K562 (cell line): ENCODE data around the gene GPRC5B. TPM values are rescaled to one million over a fixed set of nuclear protein-coding genes. Genes with fewer than 3 reads are reported as not detected.

Source experiments
- CBX1 ChIP-seq: sonication (generic); IDR thresholded peaks from 2 replicates; pipeline ENCODE4 v1.6.1; 2016; ENCODE audit warnings: antibody characterized with exemption, low read depth, mild to moderate bottlenecking
- FOXA3 ChIP-seq, 2 experiments: fragments of 450-650 bp in 1 of 2; sonication (generic) in 1 of 2; formaldehyde crosslinking; IDR thresholded peaks in 1 of 2; conservative IDR thresholded peaks in 1 of 2; 2 replicates each; pipeline versions ENCODE4 v1.4.0 to v1.8.0; 2020 to 2022; ENCODE audit warnings: mild to moderate bottlenecking in 2 of 2, missing genetic modification reagents in 1 of 2
- KAT8 ChIP-seq: fragments of 450-650 bp; IDR thresholded peaks from 2 replicates; pipeline ENCODE4 v1.6.1; 2016; ENCODE audit warnings: low read depth, mild to moderate bottlenecking
- KDM5B ChIP-seq: fragments of 200-600 bp; sonication (generic); IDR thresholded peaks from 2 replicates; pipeline ENCODE4 v1.6.1; 2012; ENCODE audit warnings: low read depth, mild to moderate bottlenecking, moderate library complexity, low read length, control low read depth, inconsistent platforms; ENCODE audit not compliant: insufficient replicate concordance
- MECOM ChIP-seq: fragments of 250-450 bp; sonication (Bioruptor Pico); IDR thresholded peaks from 2 replicates; pipeline ENCODE4 v1.8.0; 2022; ENCODE audit warnings: inconsistent platforms
- NCOA4 ChIP-seq: fragments of 450-650 bp; IDR thresholded peaks from 2 replicates; pipeline ENCODE4 v1.6.1; 2018; ENCODE audit warnings: mild to moderate bottlenecking; ENCODE audit not compliant: partially characterized antibody
- NFRKB ChIP-seq: fragments of 450-650 bp; IDR thresholded peaks from 2 replicates; pipeline ENCODE4 v1.6.1; 2016; ENCODE audit warnings: low read depth
- NUFIP1 ChIP-seq: fragments of 450-650 bp; IDR thresholded peaks from 2 replicates; pipeline ENCODE4 v1.6.1; 2018; ENCODE audit not compliant: partially characterized antibody
- RAD51 ChIP-seq: fragments of 450-650 bp; IDR thresholded peaks from 2 replicates; pipeline ENCODE4 v1.7.1; 2016; ENCODE audit warnings: low read depth, mild to moderate bottlenecking, borderline replicate concordance
- SAFB ChIP-seq: fragments of 200-400 bp; formaldehyde crosslinking; IDR thresholded peaks from 2 replicates; pipeline ENCODE4 v1.6.1; 2017; ENCODE audit warnings: low read depth, low read length, borderline replicate concordance
- SNAPC5 ChIP-seq: fragments of 250-450 bp; sonication (Bioruptor Pico); IDR thresholded peaks from 2 replicates; pipeline ENCODE4 v1.8.0; 2021; ENCODE audit warnings: moderate library complexity, mild to moderate bottlenecking, inconsistent platforms
- TAF9B ChIP-seq: fragments of 450-650 bp; IDR thresholded peaks from 2 replicates; pipeline ENCODE4 v1.6.1; 2018; ENCODE audit warnings: mild to moderate bottlenecking; ENCODE audit not compliant: partially characterized antibody
- ZNF41 ChIP-seq: fragments of 250-450 bp; sonication (Bioruptor Pico); conservative IDR thresholded peaks from 2 replicates; pipeline ENCODE4 v1.4.0; 2020; ENCODE audit warnings: mild to moderate bottlenecking
- ZNF431 ChIP-seq: sonication (generic); formaldehyde crosslinking; IDR thresholded peaks from 2 replicates; pipeline ENCODE4 v1.8.0; 2022; ENCODE audit warnings: mild to moderate bottlenecking, missing genetic modification reagents
- ZNF551 ChIP-seq: fragments of 250-450 bp; sonication (Bioruptor Pico); IDR thresholded peaks from 2 replicates; pipeline ENCODE4 v1.5.0; 2021; ENCODE audit warnings: mild to moderate bottlenecking, moderate library complexity
- polyA plus RNA-seq, 8 experiments: library from polyadenylated mRNA; depleted of rRNA in 4 of 8; stranded (reverse) in 5 of 8; unstranded in 3 of 8; fragments of >200 nt; fragmentation: Nextera tagmentation in 2 of 8; fragmentation: Illumina TruSeq in 1 of 8; extraction: Ambion mirVana in 2 of 8; extraction: Trizol in 1 of 8; gene quantifications; 2 replicates each; pipeline versions ENCODE4 v1.2.1 to v1.2.3, GENCODE V29; 2011 to 2014; ENCODE audit warnings: inconsistent platforms in 1 of 8, missing spikeins in 1 of 8
- total RNA-seq, 7 experiments: library from RNA; depleted of rRNA in 6 of 7; stranded (reverse); fragments of >200 nt in 6 of 7; fragmentation: Illumina TruSeq in 2 of 7; extraction: Trizol in 2 of 7; gene quantifications; 2 replicates each; pipeline versions ENCODE4 v1.2.1 to v1.2.3, GENCODE V29; 2011 to 2021; ENCODE audit warnings: low replicate concordance in 1 of 7
- TF ChIP-seq, protein P1 (sequence below), 2 experiments: fragments of 450-650 bp in 1 of 2; sonication (generic) in 1 of 2; formaldehyde crosslinking in 1 of 2; IDR thresholded peaks; 2 replicates each; pipeline versions ENCODE4 v1.7.1 to v1.9.0; 2016 to 2022; ENCODE audit warnings: inconsistent platforms in 1 of 2, mild to moderate bottlenecking in 1 of 2, missing genetic modification reagents in 1 of 2
- TF ChIP-seq, protein P2 (sequence below): fragments of 450-650 bp; conservative IDR thresholded peaks from 2 replicates; pipeline ENCODE4 v1.6.1; 2016; ENCODE audit warnings: missing genetic modification characterization, low read depth, mild to moderate bottlenecking, control low read depth, missing compliant biosample characterization

GPRC5B gene
- total and polyA plus RNA-seq, 9 of the 15 experiments (the other 6 are each of a cell fraction or from before 2014, with no cell fraction given), result 0.65 to 5.5 (median 1.3) TPM

DNA sequence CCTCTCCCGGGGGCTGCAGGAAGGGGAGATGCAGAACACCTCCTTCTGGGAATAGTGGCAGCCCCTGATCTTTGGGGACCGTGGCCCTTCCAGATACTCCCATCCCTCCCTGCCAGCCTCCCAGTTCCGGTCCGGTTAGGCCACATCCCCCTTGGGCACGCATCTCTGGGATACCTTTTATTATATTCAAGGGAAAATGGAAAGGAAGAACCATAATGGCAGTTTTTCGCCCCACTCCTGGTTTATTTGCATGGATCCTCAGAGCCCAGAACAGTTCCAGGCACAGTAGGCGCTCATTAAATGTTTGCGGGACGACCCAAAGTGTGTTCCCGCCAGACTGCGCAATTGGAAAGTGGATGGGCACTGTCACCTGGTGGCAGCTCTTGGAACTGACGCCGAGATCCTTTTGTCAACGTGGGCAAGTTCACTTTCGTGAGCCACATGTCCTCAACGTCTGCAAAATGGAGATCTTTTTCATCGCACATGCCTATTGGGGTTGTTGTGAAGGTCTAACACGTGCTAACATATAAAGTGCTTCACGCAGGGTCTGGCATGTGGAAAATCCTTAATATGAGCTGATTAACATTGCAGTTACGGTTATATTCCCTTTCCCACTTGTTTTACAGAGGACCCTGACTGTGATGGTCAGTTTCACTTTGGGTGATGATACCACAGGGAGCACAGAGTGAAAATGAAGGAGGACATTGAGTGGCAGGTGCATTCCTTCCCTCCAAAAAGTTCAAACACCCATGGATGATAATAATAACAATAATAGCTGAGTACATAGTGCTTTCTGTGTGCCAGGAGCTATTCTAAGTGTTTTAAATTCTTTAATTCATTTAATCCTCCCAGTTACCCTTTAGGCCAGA lies 1.7 kb upstream of the GPRC5B start (continued):
- TF ChIP-seq KDM5B, result no peak
- no peak for TF ChIP-seq ZNF431
- TF ChIP-seq, protein P1, sequence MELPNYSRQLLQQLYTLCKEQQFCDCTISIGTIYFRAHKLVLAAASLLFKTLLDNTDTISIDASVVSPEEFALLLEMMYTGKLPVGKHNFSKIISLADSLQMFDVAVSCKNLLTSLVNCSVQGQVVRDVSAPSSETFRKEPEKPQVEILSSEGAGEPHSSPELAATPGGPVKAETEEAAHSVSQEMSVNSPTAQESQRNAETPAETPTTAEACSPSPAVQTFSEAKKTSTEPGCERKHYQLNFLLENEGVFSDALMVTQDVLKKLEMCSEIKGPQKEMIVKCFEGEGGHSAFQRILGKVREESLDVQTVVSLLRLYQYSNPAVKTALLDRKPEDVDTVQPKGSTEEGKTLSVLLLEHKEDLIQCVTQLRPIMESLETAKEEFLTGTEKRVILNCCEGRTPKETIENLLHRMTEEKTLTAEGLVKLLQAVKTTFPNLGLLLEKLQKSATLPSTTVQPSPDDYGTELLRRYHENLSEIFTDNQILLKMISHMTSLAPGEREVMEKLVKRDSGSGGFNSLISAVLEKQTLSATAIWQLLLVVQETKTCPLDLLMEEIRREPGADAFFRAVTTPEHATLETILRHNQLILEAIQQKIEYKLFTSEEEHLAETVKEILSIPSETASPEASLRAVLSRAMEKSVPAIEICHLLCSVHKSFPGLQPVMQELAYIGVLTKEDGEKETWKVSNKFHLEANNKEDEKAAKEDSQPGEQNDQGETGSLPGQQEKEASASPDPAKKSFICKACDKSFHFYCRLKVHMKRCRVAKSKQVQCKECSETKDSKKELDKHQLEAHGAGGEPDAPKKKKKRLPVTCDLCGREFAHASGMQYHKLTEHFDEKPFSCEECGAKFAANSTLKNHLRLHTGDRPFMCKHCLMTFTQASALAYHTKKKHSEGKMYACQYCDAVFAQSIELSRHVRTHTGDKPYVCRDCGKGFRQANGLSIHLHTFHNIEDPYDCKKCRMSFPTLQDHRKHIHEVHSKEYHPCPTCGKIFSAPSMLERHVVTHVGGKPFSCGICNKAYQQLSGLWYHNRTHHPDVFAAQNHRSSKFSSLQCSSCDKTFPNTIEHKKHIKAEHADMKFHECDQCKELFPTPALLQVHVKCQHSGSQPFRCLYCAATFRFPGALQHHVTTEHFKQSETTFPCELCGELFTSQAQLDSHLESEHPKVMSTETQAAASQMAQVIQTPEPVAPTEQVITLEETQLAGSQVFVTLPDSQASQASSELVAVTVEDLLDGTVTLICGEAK (IDR thresholded peaks at IDR 0.05), result no peak
- TF ChIP-seq, protein P1 (CRISPR knock-in tag; IDR thresholded peaks at IDR 0.05), result no peak
- no peak for TF ChIP-seq NCOA4
- TF ChIP-seq SNAPC5 (CRISPR knock-in tag), result no peak
- TF ChIP-seq NFRKB, result no peak
- no peak for TF ChIP-seq SAFB
- no peak for TF ChIP-seq MECOM (CRISPR knock-in tag)
- TF ChIP-seq ZNF551 (CRISPR knock-in tag), result no peak
- TF ChIP-seq KAT8, result no peak
- TF ChIP-seq NUFIP1, result no peak
- TF ChIP-seq RAD51, result no peak
- no peak for TF ChIP-seq FOXA3 (CRISPR knock-in tag; conservative IDR thresholded peaks at IDR 0.05 in 1 of 2, IDR thresholded peaks at IDR 0.05 in 1 of 2)
- no peak for TF ChIP-seq CBX1
- TF ChIP-seq TAF9B, result no peak
- TF ChIP-seq, protein P2, sequence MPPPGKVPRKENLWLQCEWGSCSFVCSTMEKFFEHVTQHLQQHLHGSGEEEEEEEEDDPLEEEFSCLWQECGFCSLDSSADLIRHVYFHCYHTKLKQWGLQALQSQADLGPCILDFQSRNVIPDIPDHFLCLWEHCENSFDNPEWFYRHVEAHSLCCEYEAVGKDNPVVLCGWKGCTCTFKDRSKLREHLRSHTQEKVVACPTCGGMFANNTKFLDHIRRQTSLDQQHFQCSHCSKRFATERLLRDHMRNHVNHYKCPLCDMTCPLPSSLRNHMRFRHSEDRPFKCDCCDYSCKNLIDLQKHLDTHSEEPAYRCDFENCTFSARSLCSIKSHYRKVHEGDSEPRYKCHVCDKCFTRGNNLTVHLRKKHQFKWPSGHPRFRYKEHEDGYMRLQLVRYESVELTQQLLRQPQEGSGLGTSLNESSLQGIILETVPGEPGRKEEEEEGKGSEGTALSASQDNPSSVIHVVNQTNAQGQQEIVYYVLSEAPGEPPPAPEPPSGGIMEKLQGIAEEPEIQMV (tag), result no peak
- TF ChIP-seq ZNF41 (CRISPR knock-in tag), result no peak
